CD14-positive monocyte (primary cell): ENCODE results near the gene ATP2C2. TPM values are rescaled to one million over a fixed set of nuclear protein-coding genes. Genes with fewer than 3 reads are reported as not detected.

Experiments
- DNase-seq, 3 donors: peaks; one replicate each; pipeline ENCODE4 v3.0.0-alpha.2; 2011 to 2022
- H2AFZ ChIP-seq: 2 replicates; pipeline ENCODE4 v1.6.0; 2012; ENCODE audit warnings: mild to moderate bottlenecking, low read depth, low read length, inconsistent platforms; ENCODE audit not compliant: insufficient read depth, poor library complexity, severe bottlenecking
- H3K27ac ChIP-seq, 2 donors: 1 replicate in 1 of 2; 2 replicates in 1 of 2; pipeline ENCODE4 v1.5.1; 2012 to 2013; ENCODE audit warnings: low read length in 2 of 2, control low read depth in 1 of 2, inconsistent platforms in 1 of 2, low read depth in 1 of 2, mild to moderate bottlenecking in 1 of 2
- H3K27me3 ChIP-seq, 2 donors: one replicate each; pipeline versions ENCODE4 v1.6.0 to v1.6.1; 2011 to 2013; ENCODE audit warnings: low read length in 2 of 2; ENCODE audit not compliant: control insufficient read depth in 2 of 2, insufficient read depth in 2 of 2
- H3K36me3 ChIP-seq, 2 donors: replicated peaks in 1 of 2; 1 replicate in 1 of 2; 2 replicates in 1 of 2; pipeline versions ENCODE4 v1.5.1 to v1.6.1; 2012 to 2013; ENCODE audit warnings: low read length in 2 of 2, control low read depth in 1 of 2, inconsistent platforms in 1 of 2, mild to moderate bottlenecking in 1 of 2; ENCODE audit not compliant: insufficient read depth in 2 of 2, control insufficient read depth in 1 of 2
- H3K4me1 ChIP-seq, 2 donors: 1 replicate in 1 of 2; 2 replicates in 1 of 2; pipeline versions ENCODE4 v1.5.1 to v1.6.1; 2012 to 2013; ENCODE audit warnings: low read length in 2 of 2, control low read depth in 1 of 2, inconsistent platforms in 1 of 2, mild to moderate bottlenecking in 1 of 2, moderate library complexity in 1 of 2; ENCODE audit not compliant: insufficient read depth in 2 of 2, control insufficient read depth in 1 of 2
- H3K4me2 ChIP-seq: replicated peaks from 2 replicates; pipeline ENCODE3; 2012; ENCODE audit warnings: low read length, moderate library complexity, mild to moderate bottlenecking; ENCODE audit not compliant: poor library complexity, severe bottlenecking; ENCODE audit errors: extremely low read depth
- H3K4me3 ChIP-seq, 3 experiments: fragments of 200-600 bp in 1 of 3; sonication (generic) in 1 of 3; replicated peaks in 1 of 3; 1 replicate in 2 of 3; 2 replicates in 1 of 3; pipeline ENCODE4 v1.5.1; 2011 to 2013; ENCODE audit warnings: low read length in 3 of 3, mild to moderate bottlenecking in 3 of 3, control low read depth in 2 of 3, low read depth in 2 of 3, inconsistent platforms in 1 of 3, moderate library complexity in 1 of 3
- H3K79me2 ChIP-seq: 2 replicates; pipeline ENCODE4 v1.6.0; 2012; ENCODE audit warnings: mild to moderate bottlenecking, control low read depth, inconsistent platforms, low read length, moderate library complexity; ENCODE audit not compliant: insufficient read depth
- H3K9ac ChIP-seq: 2 replicates; pipeline ENCODE4 v1.6.0; 2017; ENCODE audit warnings: low read length, mild to moderate bottlenecking; ENCODE audit not compliant: insufficient read depth, poor library complexity, severe bottlenecking
- H3K9me3 ChIP-seq, 2 donors: replicated peaks in 1 of 2; 1 replicate in 1 of 2; 2 replicates in 1 of 2; pipeline versions ENCODE4 v1.5.1 to v1.6.1; 2012 to 2013; ENCODE audit warnings: low read length in 2 of 2, control low read depth in 1 of 2; ENCODE audit not compliant: control insufficient read depth in 1 of 2, insufficient read depth in 1 of 2
- H4K20me1 ChIP-seq: 2 replicates; pipeline ENCODE4 v1.6.0; 2012; ENCODE audit warnings: mild to moderate bottlenecking, low read length, control low read depth, moderate library complexity; ENCODE audit not compliant: insufficient read depth
- H3K27ac Mint-ChIP-seq, 7 donors: one replicate each; pipeline ENCODE4 v1.8.0; 2020; ENCODE audit warnings: mild to moderate bottlenecking in 7 of 7, mixed read lengths in 7 of 7, moderate library complexity in 6 of 7, inconsistent platforms in 2 of 7
- H3K27me3 Mint-ChIP-seq, 3 donors: one replicate each; pipeline ENCODE4 v1.8.0; 2021 to 2022; ENCODE audit warnings: low read depth in 3 of 3, mild to moderate bottlenecking in 3 of 3, mixed read lengths in 3 of 3, moderate library complexity in 3 of 3, inconsistent platforms in 1 of 3
- H3K36me3 Mint-ChIP-seq, 2 donors: one replicate each; pipeline ENCODE4 v1.8.0; 2020; ENCODE audit warnings: mixed read lengths in 2 of 2, inconsistent platforms in 1 of 2, mild to moderate bottlenecking in 1 of 2
- H3K4me1 Mint-ChIP-seq: one replicate; pipeline ENCODE4 v1.8.0; 2020; ENCODE audit warnings: mild to moderate bottlenecking, mixed read lengths
- H3K4me3 Mint-ChIP-seq, 2 donors: one replicate each; pipeline ENCODE4 v1.8.0; 2020; ENCODE audit warnings: mild to moderate bottlenecking in 2 of 2, mixed read lengths in 2 of 2, moderate library complexity in 1 of 2
- H3K9me3 Mint-ChIP-seq, 7 donors: one replicate each; pipeline ENCODE4 v1.8.0; 2020 to 2022; ENCODE audit warnings: mixed read lengths in 7 of 7, mild to moderate bottlenecking in 6 of 7, moderate library complexity in 6 of 7, inconsistent platforms in 2 of 7
- WGBS: methylation state at CpG from one replicate; pipeline ENCODE4 v1.1.5; 2013; ENCODE audit warnings: missing lambda C conversion rate; ENCODE audit not compliant: insufficient coverage; 5-methylcytosine and 5-hydroxymethylcytosine counted together
- intact Hi-C, 2 donors: fragments of 100-400 bp; cut with micrococcal nuclease; formaldehyde crosslinking; loops; one replicate each; pipeline versions ENCODE4 v1.15.0 to v1.15.1; 2023
- polyA plus RNA-seq, 3 donors: library from polyadenylated mRNA; depleted of rRNA in 1 of 3; unstranded in 2 of 3; stranded (reverse) in 1 of 3; fragments of 300-500 nt in 2 of 3; fragments of >200 nt in 1 of 3; fragmentation: Illumina TruSeq in 2 of 3; gene quantifications; 1 replicate in 2 of 3; 2 replicates in 1 of 3; pipeline ENCODE4 v1.2.3, GENCODE V29; 2012 to 2021
- TF ChIP-seq, protein P1 (sequence below): fragments of 200-600 bp; IDR thresholded peaks from one replicate; pipeline ENCODE4 v1.8.0; 2022; ENCODE audit warnings: antibody characterized with exemption, mild to moderate bottlenecking

ATP2C2 gene
- polyA plus RNA-seq, 3 donors: 0.05 TPM; not detected in 2

DNA sequence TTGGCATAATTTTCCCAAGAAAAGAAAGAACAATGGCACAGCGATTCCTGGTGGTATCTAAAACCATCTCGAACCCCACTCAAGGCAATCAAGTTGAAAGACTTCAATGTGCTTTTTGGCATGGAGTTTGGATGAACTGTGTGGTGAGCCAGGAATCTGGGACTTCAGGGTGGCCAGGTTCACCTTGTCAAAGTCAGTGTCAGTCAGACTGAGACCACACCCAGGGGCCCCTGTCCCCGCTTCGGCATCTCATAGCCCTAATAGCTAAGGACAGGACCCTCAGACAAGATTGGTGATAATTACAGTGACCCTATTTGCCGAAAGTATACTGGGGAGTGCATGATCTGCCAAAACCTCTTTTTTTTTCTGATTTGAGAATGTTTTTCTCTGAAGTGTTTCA, 47.8 kb upstream of the ATP2C2 start:
- H3K27ac ChIP-seq: no peak overlapping the region
- 94% methylated on average over 4 of the region's 5 CpGs for whole genome bisulfite sequencing
- intact Hi-C loops: no loop called here
- no peaks in the 10 kb centered on the region for H3K36me3 ChIP-seq
- DNase-seq: no peak
- no peak overlapping the region for H3K4me3 ChIP-seq
- Mint-ChIP-seq H3K36me3 (no peaks in the 10 kb centered on the region), H3K4me1 (peaks cover 5% of the 10 kb centered on the region), H3K27ac (no peak overlapping the region), H3K4me3 (no peak overlapping the region), H3K27me3 (peaks cover 0 to 3% (median 0%) of the 10 kb centered on the region in 3 donors), H3K9me3 (peaks cover 7 to 17% (median 12%) of the 10 kb centered on the region in 7 donors)
- TF ChIP-seq, protein P1, sequence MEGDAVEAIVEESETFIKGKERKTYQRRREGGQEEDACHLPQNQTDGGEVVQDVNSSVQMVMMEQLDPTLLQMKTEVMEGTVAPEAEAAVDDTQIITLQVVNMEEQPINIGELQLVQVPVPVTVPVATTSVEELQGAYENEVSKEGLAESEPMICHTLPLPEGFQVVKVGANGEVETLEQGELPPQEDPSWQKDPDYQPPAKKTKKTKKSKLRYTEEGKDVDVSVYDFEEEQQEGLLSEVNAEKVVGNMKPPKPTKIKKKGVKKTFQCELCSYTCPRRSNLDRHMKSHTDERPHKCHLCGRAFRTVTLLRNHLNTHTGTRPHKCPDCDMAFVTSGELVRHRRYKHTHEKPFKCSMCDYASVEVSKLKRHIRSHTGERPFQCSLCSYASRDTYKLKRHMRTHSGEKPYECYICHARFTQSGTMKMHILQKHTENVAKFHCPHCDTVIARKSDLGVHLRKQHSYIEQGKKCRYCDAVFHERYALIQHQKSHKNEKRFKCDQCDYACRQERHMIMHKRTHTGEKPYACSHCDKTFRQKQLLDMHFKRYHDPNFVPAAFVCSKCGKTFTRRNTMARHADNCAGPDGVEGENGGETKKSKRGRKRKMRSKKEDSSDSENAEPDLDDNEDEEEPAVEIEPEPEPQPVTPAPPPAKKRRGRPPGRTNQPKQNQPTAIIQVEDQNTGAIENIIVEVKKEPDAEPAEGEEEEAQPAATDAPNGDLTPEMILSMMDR: no peak
- H2AFZ ChIP-seq: no peak overlapping the region
- H3K27me3 ChIP-seq: no peaks in the 10 kb centered on the region
- H3K4me1 ChIP-seq: no peaks in the 10 kb centered on the region
- H3K79me2 ChIP-seq: no peaks in the 10 kb centered on the region
- no peak overlapping the region for H3K4me2 ChIP-seq
- H3K9me3 ChIP-seq: peaks cover 9 to 16% of the 10 kb centered on the region in 2 donors
- H3K9ac ChIP-seq: no peak overlapping the region
- no peaks in the 10 kb centered on the region for H4K20me1 ChIP-seq

DNA sequence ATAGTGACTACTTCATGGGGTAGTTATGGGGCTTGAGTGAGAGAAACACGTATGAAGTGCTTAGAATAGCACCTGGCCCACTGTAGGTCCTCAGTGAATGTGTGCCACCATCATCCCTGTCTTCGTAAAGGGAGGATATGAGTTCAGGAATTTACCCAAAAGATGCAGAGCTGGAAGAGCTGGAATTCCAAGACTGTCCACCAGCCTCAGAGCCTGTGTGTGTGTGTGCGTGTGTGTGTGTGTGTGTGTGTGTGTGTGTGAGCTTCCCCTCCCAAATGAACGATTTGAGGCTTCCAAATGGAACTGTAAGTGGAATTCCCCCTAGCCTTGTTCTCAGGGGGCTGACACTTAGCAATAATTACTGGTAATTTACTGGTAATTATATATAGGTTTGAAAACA, 46.4 kb upstream of the ATP2C2 start:
- DNase-seq: no peak
- peaks cover 5% of the 10 kb centered on the region for H3K4me1 Mint-ChIP-seq

More for the DNA sequence above, 46.4 kb upstream of the ATP2C2 start:
- H3K9me3 Mint-ChIP-seq: peaks cover 7 to 16% (median 12%) of the 10 kb centered on the region in 7 donors
- Histone ChIP-seq H3K9ac (no peak overlapping the region), H4K20me1 (no peaks in the 10 kb centered on the region), H3K79me2 (no peaks in the 10 kb centered on the region), H3K4me3 (no peak overlapping the region), H3K27me3 (no peaks in the 10 kb centered on the region), H3K4me1 (no peaks in the 10 kb centered on the region), H3K36me3 (no peaks in the 10 kb centered on the region), H2AFZ (no peak overlapping the region), H3K27ac (no peak overlapping the region), H3K4me2 (no peak overlapping the region), H3K9me3 (peaks cover 9 to 16% of the 10 kb centered on the region in 2 donors)
- peaks cover 0 to 3% (median 0%) of the 10 kb centered on the region in 3 donors for H3K27me3 Mint-ChIP-seq
- intact Hi-C loops: no loop called here
- H3K36me3 Mint-ChIP-seq: no peaks in the 10 kb centered on the region
- WGBS: 82% methylated on average over 2 of the region's 4 CpGs
- H3K4me3 Mint-ChIP-seq: no peak overlapping the region
- H3K27ac Mint-ChIP-seq: no peak overlapping the region
- TF ChIP-seq, protein P1: no peak
